ENCODE data around the gene TMEM63B.
"Not testable (repeated sequence)": the region's sequence is repeated elsewhere in the genome, so short reads cannot be mapped to it uniquely, and the experiment has no call there.

Gene TMEM63B

DNA sequence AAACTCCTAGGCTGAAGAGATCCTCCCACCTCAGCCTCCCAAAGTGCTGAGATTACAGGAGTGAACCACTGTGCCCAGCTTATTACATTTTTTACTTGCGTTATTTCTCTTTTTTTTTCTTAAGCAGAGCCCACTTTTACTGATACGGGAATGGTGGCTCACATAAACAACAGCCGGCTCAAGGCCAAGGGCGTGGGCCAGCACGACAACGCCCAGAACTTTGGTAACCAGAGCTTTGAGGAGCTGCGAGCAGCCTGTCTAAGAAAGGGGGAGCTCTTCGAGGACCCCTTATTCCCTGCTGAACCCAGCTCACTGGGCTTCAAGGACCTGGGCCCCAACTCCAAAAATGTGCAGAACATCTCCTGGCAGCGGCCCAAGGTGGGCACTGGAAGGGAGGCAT is 41.8 kb downstream of the TMEM63B start:
- DNase-seq = no peak

DNA sequence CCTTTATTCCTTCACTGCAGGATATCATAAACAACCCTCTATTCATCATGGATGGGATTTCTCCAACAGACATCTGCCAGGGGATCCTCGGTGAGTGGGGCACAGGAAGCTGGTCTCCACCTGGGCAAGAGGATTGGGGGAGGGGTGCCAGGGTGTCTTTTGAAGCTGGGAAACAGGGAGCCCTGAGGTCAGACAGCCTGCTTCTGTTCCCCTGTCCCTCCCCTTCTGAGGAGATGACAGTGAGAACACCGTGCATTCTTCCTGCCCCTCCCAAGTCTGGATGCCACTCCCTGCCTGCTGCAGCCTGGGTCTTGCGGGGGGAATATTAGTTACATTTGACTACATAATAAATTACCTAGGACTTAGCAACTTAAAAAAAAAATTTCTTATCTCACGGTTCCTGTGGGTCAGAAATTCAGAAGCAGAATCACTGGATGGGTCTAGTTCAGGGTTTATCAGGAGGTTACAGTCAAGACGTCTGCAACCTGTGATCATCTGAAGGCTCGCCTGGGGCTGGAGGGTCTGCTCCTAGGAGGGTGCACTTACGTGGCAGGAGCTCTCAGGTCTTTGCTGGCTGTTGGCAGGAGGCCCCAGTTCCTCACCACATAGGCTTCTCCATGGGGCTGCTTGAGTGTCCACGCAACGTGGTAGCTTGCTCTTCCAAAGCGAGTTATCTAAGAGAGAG is 42.7 kb downstream of the TMEM63B start:
- DNase-seq = no peak

DNA sequence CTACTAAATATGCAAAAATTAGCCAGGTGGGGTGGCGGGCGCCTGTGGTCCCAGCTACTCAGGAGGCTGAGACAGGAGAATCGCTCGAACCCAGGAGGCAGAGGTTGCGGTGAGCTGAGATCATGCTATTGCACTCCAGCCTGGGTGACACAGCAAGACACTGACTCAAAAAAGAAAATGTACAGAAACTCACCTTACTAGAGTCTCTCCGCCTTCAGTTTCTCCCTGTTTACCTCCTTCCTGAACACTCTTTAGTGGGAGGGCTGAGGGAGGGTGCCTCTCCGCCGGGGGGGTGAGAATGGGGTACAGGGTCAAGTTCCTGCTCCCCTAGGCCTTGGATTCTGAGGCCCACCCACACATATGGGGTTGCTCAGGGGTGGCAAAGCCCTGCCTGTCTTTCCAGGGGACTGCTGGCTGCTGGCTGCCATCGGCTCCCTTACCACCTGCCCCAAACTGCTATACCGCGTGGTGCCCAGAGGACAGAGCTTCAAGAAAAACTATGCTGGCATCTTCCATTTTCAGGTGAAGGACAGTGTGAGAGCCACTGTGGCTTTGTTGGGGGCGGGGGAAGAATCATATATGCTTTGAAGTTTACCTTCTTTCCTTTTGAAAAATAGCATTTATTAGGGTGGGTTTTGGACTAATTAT is 44.7 kb downstream of the TMEM63B start:
- DNase-seq = no peak

- DNase-seq = peak in 56 of 58 donors; percentile 10 to 89 (median 60)
Observed at GRCh38 chr6:44172731-44173500, 45.6 kb downstream of the TMEM63B start.

GRCh38 chr6:44176130-44176761 is 48.9 kb downstream of the TMEM63B start:
- DNase-seq = no peak

- no peak for DNase-seq
Observed at GRCh38 chr6:44176762-44177509, 49.6 kb downstream of the TMEM63B start.

GRCh38 chr6:44177691-44178423 is 50.5 kb downstream of the TMEM63B start:
- DNase-seq = no peak

DNA sequence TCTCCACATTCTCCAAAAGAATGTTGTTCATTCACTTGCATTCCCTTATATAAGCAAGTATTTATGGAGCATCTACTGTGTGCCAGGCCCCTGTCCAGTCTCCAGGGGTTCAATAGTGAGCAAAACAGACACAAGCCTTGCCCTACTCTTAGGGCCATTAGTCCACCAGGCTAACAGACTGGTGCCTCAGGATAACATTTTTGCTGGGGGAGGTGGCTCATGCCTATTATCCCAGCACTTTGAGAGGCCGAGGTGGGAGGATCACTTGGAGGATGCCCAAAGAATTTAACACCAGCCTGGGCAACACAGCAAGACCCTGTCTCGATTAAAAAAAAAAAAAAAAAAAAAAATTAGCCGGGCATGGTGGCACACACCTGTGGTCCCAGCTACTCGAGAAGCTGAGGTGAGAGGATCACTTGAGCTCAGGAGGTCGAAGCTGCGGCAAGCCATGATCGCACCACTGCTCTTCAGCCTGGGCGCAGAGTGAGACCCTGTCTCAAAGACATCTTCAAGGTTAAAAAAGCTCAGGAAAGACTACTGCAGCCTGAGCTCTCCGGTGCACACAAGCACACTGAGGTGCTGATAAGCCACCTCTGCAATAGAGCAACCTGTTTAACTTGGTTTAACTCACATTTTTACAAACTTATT is 51.2 kb downstream of the TMEM63B start:
- DNase-seq = no peak

DNA sequence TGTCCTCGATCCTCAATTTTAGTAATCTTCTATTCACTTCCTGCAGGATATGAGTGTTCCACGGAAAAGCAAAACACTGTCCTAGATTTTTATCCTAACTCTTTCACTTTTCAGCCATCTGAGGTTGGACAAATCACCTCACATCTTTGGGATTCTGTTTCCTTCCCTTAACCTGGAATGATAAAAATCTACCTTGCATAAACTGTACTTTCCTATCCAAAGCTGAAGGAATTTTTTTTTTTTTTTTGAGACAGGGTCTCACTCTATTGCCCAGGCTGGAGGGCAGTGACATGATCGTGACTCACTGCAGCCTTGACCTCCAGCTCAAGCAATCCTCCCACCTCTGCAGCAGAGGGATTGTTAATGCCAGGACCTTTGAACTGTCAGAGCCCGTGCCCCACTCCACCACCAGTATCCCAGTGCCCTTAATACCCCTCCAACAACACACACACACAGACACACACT is 51.8 kb downstream of the TMEM63B start:
- no peak for DNase-seq

DNA sequence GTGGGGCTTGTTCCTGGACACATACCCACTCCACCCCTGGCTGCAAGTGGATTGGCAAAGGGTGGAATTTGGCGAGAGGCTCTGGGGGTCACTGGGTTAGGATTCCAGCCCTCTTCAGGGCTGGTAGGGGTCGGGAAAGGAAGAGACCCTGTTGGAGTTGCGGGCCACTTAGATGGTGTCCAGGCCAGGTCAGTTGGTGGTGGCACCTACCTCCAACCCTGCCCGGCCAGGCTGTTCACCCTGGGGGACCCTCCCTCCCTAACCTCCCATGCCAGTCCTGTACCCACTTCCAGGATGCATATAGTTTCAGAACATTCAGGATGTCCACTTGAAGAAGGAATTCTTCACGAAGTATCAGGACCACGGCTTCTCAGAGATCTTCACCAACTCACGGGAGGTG is 52.3 kb downstream of the TMEM63B start:
- no peak for DNase-seq

DNA sequence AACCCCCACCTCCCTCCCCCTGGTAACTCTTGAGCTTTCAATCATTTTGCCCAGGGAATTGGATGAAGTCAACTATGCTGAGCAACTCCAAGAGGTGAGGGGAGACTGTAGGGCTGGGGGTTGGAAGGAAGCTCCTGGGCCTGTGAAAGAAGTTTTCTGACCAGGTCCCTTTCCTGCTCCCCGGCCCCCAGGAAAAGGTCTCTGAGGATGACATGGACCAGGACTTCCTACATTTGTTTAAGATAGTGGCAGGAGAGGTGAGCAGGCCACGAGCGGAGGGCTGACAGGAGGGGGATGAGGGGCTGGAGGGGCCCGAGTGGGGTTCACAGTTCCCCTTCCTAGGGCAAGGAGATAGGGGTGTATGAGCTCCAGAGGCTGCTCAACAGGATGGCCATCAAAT is 53.1 kb downstream of the TMEM63B start:
- DNase-seq = no peak

DNA sequence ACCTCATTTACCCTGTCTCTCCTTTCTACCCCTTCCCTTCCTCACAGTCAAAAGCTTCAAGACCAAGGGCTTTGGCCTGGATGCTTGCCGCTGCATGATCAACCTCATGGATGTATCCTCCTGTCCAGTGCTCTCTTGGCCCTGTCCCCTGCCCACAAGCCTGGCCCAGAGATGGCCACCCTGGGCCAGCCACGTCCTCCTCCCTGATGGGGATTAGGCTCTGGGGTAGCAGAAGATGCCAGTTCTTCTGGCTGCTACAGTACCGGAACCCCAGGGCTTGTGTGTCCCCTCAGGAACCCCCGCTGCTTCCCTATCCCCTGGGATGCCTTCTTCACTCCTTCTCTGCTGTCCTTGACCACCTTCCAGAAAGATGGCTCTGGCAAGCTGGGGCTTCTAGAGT is 53.5 kb downstream of the TMEM63B start:
- no peak for DNase-seq

- not testable (repeated sequence) for DNase-seq
Observed at GRCh38 chr6:44181784-44182183, 54.4 kb downstream of the TMEM63B start.

DNA sequence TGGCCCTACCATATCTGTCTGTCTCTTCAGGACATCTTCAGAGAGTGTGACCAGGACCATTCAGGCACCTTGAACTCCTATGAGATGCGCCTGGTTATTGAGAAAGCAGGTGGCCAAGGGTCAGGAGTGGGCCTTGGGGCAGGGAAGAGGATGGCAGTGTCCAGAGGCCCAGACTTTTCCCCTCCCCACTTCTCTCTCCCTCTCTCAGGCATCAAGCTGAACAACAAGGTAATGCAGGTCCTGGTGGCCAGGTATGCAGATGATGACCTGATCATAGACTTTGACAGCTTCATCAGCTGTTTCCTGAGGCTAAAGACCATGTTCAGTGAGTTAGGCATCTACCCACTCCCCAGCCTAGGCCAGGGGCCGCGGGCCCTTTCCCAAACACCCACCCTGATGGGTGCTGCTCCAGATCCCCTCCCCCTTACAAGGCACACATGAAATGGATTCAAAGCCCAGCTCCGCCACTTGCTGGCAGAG is 55.6 kb downstream of the TMEM63B start:
- DNase-seq = no peak

- no peak for DNase-seq
Observed at GRCh38 chr6:44183783-44184182, 56.4 kb downstream of the TMEM63B start.

- DNase-seq = peak in 1 of 58 donors; percentile 5
Observed at GRCh38 chr6:44185356-44185755, 58.0 kb downstream of the TMEM63B start.

GRCh38 chr6:44185953-44186634 is 58.7 kb downstream of the TMEM63B start:
- DNase-seq = no peak

GRCh38 chr6:44186635-44187025 is 59.3 kb downstream of the TMEM63B start:
- DNase-seq = no peak

- DNase-seq = no peak
Observed at GRCh38 chr6:44188819-44189218, 61.5 kb downstream of the TMEM63B start.
